ENCODE data around the gene FANCE.

GRCh38 chr6:35501784-35502183 is 49.6 kb downstream of the FANCE start:
- TF ChIP-seq, protein P1, sequence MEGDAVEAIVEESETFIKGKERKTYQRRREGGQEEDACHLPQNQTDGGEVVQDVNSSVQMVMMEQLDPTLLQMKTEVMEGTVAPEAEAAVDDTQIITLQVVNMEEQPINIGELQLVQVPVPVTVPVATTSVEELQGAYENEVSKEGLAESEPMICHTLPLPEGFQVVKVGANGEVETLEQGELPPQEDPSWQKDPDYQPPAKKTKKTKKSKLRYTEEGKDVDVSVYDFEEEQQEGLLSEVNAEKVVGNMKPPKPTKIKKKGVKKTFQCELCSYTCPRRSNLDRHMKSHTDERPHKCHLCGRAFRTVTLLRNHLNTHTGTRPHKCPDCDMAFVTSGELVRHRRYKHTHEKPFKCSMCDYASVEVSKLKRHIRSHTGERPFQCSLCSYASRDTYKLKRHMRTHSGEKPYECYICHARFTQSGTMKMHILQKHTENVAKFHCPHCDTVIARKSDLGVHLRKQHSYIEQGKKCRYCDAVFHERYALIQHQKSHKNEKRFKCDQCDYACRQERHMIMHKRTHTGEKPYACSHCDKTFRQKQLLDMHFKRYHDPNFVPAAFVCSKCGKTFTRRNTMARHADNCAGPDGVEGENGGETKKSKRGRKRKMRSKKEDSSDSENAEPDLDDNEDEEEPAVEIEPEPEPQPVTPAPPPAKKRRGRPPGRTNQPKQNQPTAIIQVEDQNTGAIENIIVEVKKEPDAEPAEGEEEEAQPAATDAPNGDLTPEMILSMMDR (IDR thresholded peaks at IDR 0.05 in 2 of 3, conservative IDR thresholded peaks at IDR 0.05 in 1 of 3; ENCODE audit: borderline replicate concordance in 1 of 3, insufficient read depth in 1 of 3, low read depth in 2 of 3, low read length in 2 of 3), result no peak
- no peak for TF ChIP-seq EZH2 (IDR thresholded peaks at IDR 0.05)
- TF ChIP-seq REST (IDR thresholded peaks at IDR 0.05; ENCODE audit: low read depth), result no peak
- TF ChIP-seq CEBPB (IDR thresholded peaks at IDR 0.05; ENCODE audit: low read depth), result no peak

Data from HCT116 (cell line).